H1 (cell line): Measurements from ENCODE around the gene SLC25A53. TPM values are rescaled to one million over a fixed set of nuclear protein-coding genes. Genes with fewer than 3 reads are reported as not detected.

Experiments
- CTCF ChIA-PET: fragments of 300-600 bp; sonication (Branson Sonifier 250); formaldehyde crosslinking; loops from one replicate; lab custom pipeline; 2021; ENCODE audit not compliant: partially characterized antibody; lab: Charles Lee
- POLR2A ChIA-PET: fragments of 300-600 bp; sonication (Branson Sonifier 250); formaldehyde crosslinking; loops from one replicate; lab custom pipeline; 2021; ENCODE audit warnings: inconsistent platforms; ENCODE audit not compliant: partially characterized antibody; lab: Charles Lee
- DNase-seq, 2 experiments: peaks; one replicate each; pipeline versions ENCODE4 v3.0.0 to v3.0.0-alpha.2; 2010 to 2022; ENCODE audit warnings: low spot score in 2 of 2, low read depth in 1 of 2, mixed read lengths in 1 of 2
- FAIRE-seq: peaks from 2 replicates; lab custom pipeline; 2011; peaks lifted over from hg19 to GRCh38; lab: Jason Lieb, UNC
- H2AFZ ChIP-seq: 2 replicates; pipeline ENCODE4 v1.8.1; 2012; ENCODE audit warnings: low read length, inconsistent platforms
- H2AK5ac ChIP-seq: 2 replicates; pipeline ENCODE4 v1.6.1; 2013; ENCODE audit warnings: low read depth, low read length
- H2BK120ac ChIP-seq: replicated peaks from 2 replicates; pipeline ENCODE3; 2013; ENCODE audit warnings: low read depth, low read length, inconsistent platforms
- H2BK12ac ChIP-seq: 2 replicates; pipeline ENCODE4 v1.6.1; 2013; ENCODE audit warnings: low read depth, low read length
- H2BK15ac ChIP-seq: 2 replicates; pipeline ENCODE4 v1.6.1; 2013; ENCODE audit warnings: low read length
- H2BK20ac ChIP-seq: 2 replicates; pipeline ENCODE4 v1.6.1; 2013; ENCODE audit warnings: low read length
- H2BK5ac ChIP-seq: 2 replicates; pipeline ENCODE4 v1.6.1; 2013; ENCODE audit warnings: low read depth, low read length
- H3K14ac ChIP-seq: 2 replicates; pipeline ENCODE4 v1.6.1; 2013; ENCODE audit warnings: inconsistent platforms; ENCODE audit not compliant: insufficient read length
- H3K18ac ChIP-seq: 2 replicates; pipeline ENCODE4 v1.6.1; 2013; ENCODE audit warnings: low read length; ENCODE audit errors: extremely low read depth
- H3K23ac ChIP-seq: 2 replicates; pipeline ENCODE4 v1.6.1; 2013; ENCODE audit warnings: inconsistent platforms; ENCODE audit not compliant: insufficient read length
- H3K23me2 ChIP-seq: 2 replicates; pipeline ENCODE4 v1.6.1; 2013; ENCODE audit warnings: low read depth, low read length
- H3K27ac ChIP-seq: 2 replicates; pipeline ENCODE4 v1.6.1; 2011; ENCODE audit warnings: low read depth, low read length, inconsistent platforms
- H3K27me3 ChIP-seq, 4 experiments: replicated peaks in 1 of 4; 1 replicate in 1 of 4; 2 replicates in 3 of 4; pipeline versions ENCODE4 v1.6.1 to v1.8.1; 2011 to 2013; ENCODE audit warnings: low read length in 3 of 4, mild to moderate bottlenecking in 3 of 4, inconsistent platforms in 2 of 4, mixed read lengths in 2 of 4, moderate library complexity in 1 of 4; ENCODE audit not compliant: control insufficient read depth in 3 of 4, insufficient read depth in 3 of 4; ENCODE audit errors: extremely low read depth in 1 of 4
- H3K36me3 ChIP-seq, 4 experiments: 2 replicates each; pipeline versions ENCODE4 v1.6.1 to v1.8.1; 2011 to 2013; ENCODE audit warnings: mild to moderate bottlenecking in 4 of 4, low read length in 3 of 4, moderate library complexity in 2 of 4, control low read depth in 1 of 4, inconsistent platforms in 1 of 4; ENCODE audit not compliant: insufficient read depth in 4 of 4, control insufficient read depth in 2 of 4
- H3K4ac ChIP-seq: replicated peaks from 2 replicates; pipeline ENCODE3; 2013; ENCODE audit warnings: low read length, low read depth, mixed read lengths, inconsistent platforms; ENCODE audit not compliant: insufficient read length
- H3K4me1 ChIP-seq, 4 experiments: replicated peaks in 1 of 4; 1 replicate in 1 of 4; 2 replicates in 3 of 4; pipeline versions ENCODE4 v1.6.1 to v1.8.1; 2011 to 2013; ENCODE audit warnings: low read length in 3 of 4, inconsistent platforms in 2 of 4, mixed read lengths in 1 of 4; ENCODE audit not compliant: insufficient read depth in 4 of 4, control insufficient read depth in 3 of 4
- H3K4me2 ChIP-seq, 2 experiments: 2 replicates each; pipeline versions ENCODE4 v1.6.1 to v1.8.1; 2011 to 2013; ENCODE audit warnings: low read depth in 2 of 2, low read length in 2 of 2, control low read depth in 1 of 2, inconsistent platforms in 1 of 2, mild to moderate bottlenecking in 1 of 2; ENCODE audit not compliant: insufficient read depth in 1 of 2
- H3K4me3 ChIP-seq, 4 experiments: fragments of 200-600, 300-600 bp in 1 of 4; sonication (generic), shearing (Covaris generic), sonication (Bioruptor Twin) in 1 of 4; 2 replicates each; pipeline versions ENCODE4 v1.5.1 to v1.8.1; 2011 to 2016; ENCODE audit warnings: low read length in 4 of 4, low read depth in 3 of 4, control low read depth in 2 of 4, inconsistent platforms in 2 of 4, mild to moderate bottlenecking in 2 of 4, mixed read lengths in 1 of 4, moderate library complexity in 1 of 4; ENCODE audit not compliant: insufficient read depth in 2 of 4; ENCODE audit errors: extremely low read depth in 1 of 4
- H3K56ac ChIP-seq: replicated peaks from 2 replicates; pipeline ENCODE3; 2013; ENCODE audit warnings: low read depth, mild to moderate bottlenecking, mixed read lengths, low read length, inconsistent platforms; ENCODE audit not compliant: insufficient read length
- H3K79me1 ChIP-seq: 2 replicates; pipeline ENCODE4 v1.6.1; 2013; ENCODE audit warnings: low read depth, low read length, control low read depth
- H3K79me2 ChIP-seq, 2 experiments: 2 replicates each; pipeline versions ENCODE4 v1.6.1 to v1.8.1; 2012 to 2013; ENCODE audit warnings: low read length in 2 of 2, mild to moderate bottlenecking in 2 of 2, inconsistent platforms in 1 of 2; ENCODE audit not compliant: insufficient read depth in 2 of 2, control insufficient read depth in 1 of 2
- H3K9ac ChIP-seq, 4 experiments: replicated peaks in 1 of 4; 1 replicate in 1 of 4; 2 replicates in 3 of 4; pipeline versions ENCODE4 v1.6.1 to v1.8.1; 2011 to 2013; ENCODE audit warnings: low read depth in 3 of 4, low read length in 3 of 4, control low read depth in 2 of 4, mild to moderate bottlenecking in 2 of 4, moderate library complexity in 2 of 4, inconsistent platforms in 1 of 4; ENCODE audit errors: extremely low read depth in 1 of 4
- H3K9me3 ChIP-seq, 2 experiments: 2 replicates each; pipeline versions ENCODE4 v1.6.1 to v1.8.1; 2012 to 2013; ENCODE audit warnings: mild to moderate bottlenecking in 2 of 2, moderate library complexity in 2 of 2, control low read depth in 1 of 2, inconsistent platforms in 1 of 2, low read depth in 1 of 2, low read length in 1 of 2, mixed read lengths in 1 of 2; ENCODE audit not compliant: insufficient read depth in 2 of 2
- H4K20me1 ChIP-seq, 2 experiments: replicated peaks in 1 of 2; 2 replicates each; pipeline versions ENCODE3 to v1.8.1; 2011 to 2013; ENCODE audit warnings: inconsistent platforms in 2 of 2, low read length in 2 of 2, mild to moderate bottlenecking in 1 of 2; ENCODE audit not compliant: insufficient read depth in 2 of 2, control insufficient read depth in 1 of 2
- H4K5ac ChIP-seq: 2 replicates; pipeline ENCODE4 v1.6.1; 2013; ENCODE audit warnings: low read length, low read depth, mixed read lengths, inconsistent platforms; ENCODE audit not compliant: insufficient read length
- H4K8ac ChIP-seq: 2 replicates; pipeline ENCODE4 v1.8.0; 2013; ENCODE audit warnings: mild to moderate bottlenecking, moderate library complexity, low read length, inconsistent platforms; ENCODE audit not compliant: insufficient read depth; ENCODE audit errors: extremely low read depth
- H4K91ac ChIP-seq: replicated peaks from 2 replicates; pipeline ENCODE3; 2013; ENCODE audit warnings: low read length, mixed read lengths, inconsistent platforms; ENCODE audit not compliant: insufficient read length
- ATF2 ChIP-seq: IDR thresholded peaks from 2 replicates; pipeline ENCODE4 v1.6.1; 2012; ENCODE audit warnings: low read length, inconsistent platforms
- CBX5 ChIP-seq: fragments of 300-800, 300-1000 bp; sonication (generic); IDR thresholded peaks from 2 replicates; pipeline ENCODE4 v1.7.1; 2016; ENCODE audit warnings: antibody characterized with exemption, low read length, low read depth
- CEBPB ChIP-seq: IDR thresholded peaks from 2 replicates; pipeline ENCODE4 v1.6.1; 2012; ENCODE audit warnings: low read depth, low read length
- CHD1 ChIP-seq: IDR thresholded peaks from 2 replicates; pipeline ENCODE4 v1.6.1; 2012; ENCODE audit warnings: low read depth, low read length, improper control_type of control experiment
- CTBP2 ChIP-seq: IDR thresholded peaks from 2 replicates; pipeline ENCODE4 v1.7.0; 2011; ENCODE audit warnings: borderline replicate concordance, mild to moderate bottlenecking, moderate library complexity, mixed read lengths, low read length; ENCODE audit not compliant: insufficient read depth, insufficient read length
- EZH2 ChIP-seq: fragments of 200-600 bp; sonication (generic); IDR thresholded peaks from 2 replicates; pipeline ENCODE4 v1.7.1; 2012; ENCODE audit warnings: low read depth, mild to moderate bottlenecking, moderate library complexity, low read length, inconsistent platforms; ENCODE audit not compliant: severe bottlenecking
- HDAC6 ChIP-seq: IDR thresholded peaks from one replicate; pipeline ENCODE4 v1.7.1; 2012; ENCODE audit warnings: low read depth, mild to moderate bottlenecking, inconsistent platforms, low read length, moderate library complexity
- NANOG ChIP-seq: IDR thresholded peaks from 2 replicates; pipeline ENCODE4 v1.6.1; 2011; ENCODE audit warnings: low read length, low read depth, mild to moderate bottlenecking, inconsistent platforms; ENCODE audit not compliant: insufficient read depth, poor library complexity, severe bottlenecking
- POLR2A ChIP-seq, 2 experiments: IDR thresholded peaks; 1 replicate in 1 of 2; 2 replicates in 1 of 2; pipeline ENCODE4 v1.6.1; 2011; ENCODE audit warnings: low read depth in 2 of 2, low read length in 2 of 2, mild to moderate bottlenecking in 2 of 2; ENCODE audit errors: control extremely low read depth in 1 of 2
- SAP30 ChIP-seq: fragments of 300-600 bp; sonication (generic); IDR thresholded peaks from 2 replicates; pipeline ENCODE4 v1.7.1; 2012; ENCODE audit warnings: low read length, moderate library complexity, mild to moderate bottlenecking, inconsistent platforms; ENCODE audit not compliant: insufficient read depth, insufficient replicate concordance
- TEAD4 ChIP-seq: IDR thresholded peaks from 2 replicates; pipeline ENCODE4 v1.6.1; 2012; ENCODE audit warnings: low read depth, low read length, inconsistent platforms, mixed read lengths
- whole genome bisulfite sequencing, 2 experiments: shearing (Covaris generic) in 1 of 2; methylation state at CpG; one replicate each; pipeline versions ENCODE4 v1.1.6 to v1.1.7; 2013 to 2015; ENCODE audit warnings: low lambda C conversion rate in 2 of 2, mixed read lengths in 2 of 2, inconsistent platforms in 1 of 2, low coverage in 1 of 2, missing lambda C conversion rate in 1 of 2; ENCODE audit not compliant: insufficient replicate concordance in 2 of 2, insufficient coverage in 1 of 2, insufficient read length in 1 of 2; ENCODE audit errors: extremely low coverage in 1 of 2, missing lambda C conversion rate in 1 of 2; 5-methylcytosine and 5-hydroxymethylcytosine counted together
- polyA plus RNA-seq, 7 experiments: library from polyadenylated mRNA; depleted of rRNA in 3 of 7; stranded (reverse) in 5 of 7; unstranded in 2 of 7; fragments of >200 nt in 5 of 7; fragments of 200-250 nt in 2 of 7; gene quantifications; 1 replicate in 5 of 7; 2 replicates in 1 of 7; 4 replicates in 1 of 7; pipeline versions ENCODE4 v1.2.1 to v1.2.3, GENCODE V29; 2011 to 2013; ENCODE audit warnings: missing spikeins in 2 of 7, mixed read lengths in 2 of 7
- total RNA-seq: library from RNA; stranded (reverse); fragmentation: NEBNext Ultra II Directional; extraction: Animal tissue kit (Norgen Biotek cat#: 25700); gene quantifications from 2 replicates; pipeline ENCODE4 v1.2.1, GENCODE V29; 2021

The SLC25A53 gene
- total and polyA plus RNA-seq, 2 of the 8 experiments (the other 6 are each of a cell fraction or from before 2014, with no cell fraction given), result 2.4 to 4.2 TPM

- no peaks in the 10 kb centered on the region for H3K27me3 ChIP-seq
- TF ChIP-seq POLR2A (IDR thresholded peaks at IDR 0.05; ENCODE audit: control extremely low read depth in 1 of 2, low read depth in 2 of 2, low read length in 2 of 2), result no peak
- no peak for TF ChIP-seq CBX5
- no peak for TF ChIP-seq NANOG
- no peak for TF ChIP-seq CEBPB
- TF ChIP-seq ATF2, result no peak
- no peak for TF ChIP-seq EZH2
- TF ChIP-seq SAP30, result no peak
- TF ChIP-seq CTBP2, result no peak
- TF ChIP-seq TEAD4, result no peak
- no peak for TF ChIP-seq CHD1
- no peak for TF ChIP-seq HDAC6
- TF ChIP-seq, all 59 proteins: peak for 0
- Histone ChIP-seq H2BK5ac (no peak overlapping the region), H3K18ac (no peak overlapping the region), H2AK5ac (no peak overlapping the region), H2BK120ac (no peak overlapping the region), H3K4me1 (no peaks in the 10 kb centered on the region), H4K20me1 (no peaks in the 10 kb centered on the region), H3K79me1 (no peaks in the 10 kb centered on the region), H2BK15ac (no peak overlapping the region), H3K9ac (no peak overlapping the region), H3K56ac (no peak overlapping the region), H2BK12ac (no peak overlapping the region), H3K4me2 (no peak overlapping the region), H3K36me3 (no peaks in the 10 kb centered on the region), H3K27ac (no peak overlapping the region), H2AFZ (no peak overlapping the region), H4K5ac (no peak overlapping the region), H2BK20ac (no peak overlapping the region), H3K4me3 (no peak overlapping the region), H3K23me2 (no peaks in the 10 kb centered on the region), H3K14ac (no peak overlapping the region), H4K8ac (no peak overlapping the region), H3K4ac (no peak overlapping the region), H4K91ac (no peak overlapping the region), H3K79me2 (no peaks in the 10 kb centered on the region), H3K23ac (no peak overlapping the region), H3K9me3 (no peaks in the 10 kb centered on the region)
- FAIRE-seq, result no peak
- ChIA-PET POLR2A (no interaction called here), CTCF (interaction anchor here (0.6 to 1.2 kb wide), 2 partner anchors 8 to 21 kb away, joined by 3 to 4 read pairs; no protein-coding TSS in a partner anchor)
- WGBS, 2 experiments, result 90% methylated on average over 7 of the region's 10 CpGs; no CpG with 5 or more reads in 1 of the 2 experiments
- DNase-seq, result no peak
Observed at GRCh38 chrX:104104676-104105075, 52.1 kb downstream of the SLC25A53 start.
